SH-SY5Y (cell line): Measurements from ENCODE around the gene RAB11FIP4.

Source experiments
- GATA2 ChIP-seq: IDR thresholded peaks from 2 replicates; pipeline ENCODE4 v1.6.1; 2011; ENCODE audit warnings: mild to moderate bottlenecking, low read depth, low read length
- GATA3 ChIP-seq: IDR thresholded peaks from 2 replicates; pipeline ENCODE4 v1.6.1; 2011; ENCODE audit warnings: low read depth, mild to moderate bottlenecking, low read length, moderate library complexity

DNA sequence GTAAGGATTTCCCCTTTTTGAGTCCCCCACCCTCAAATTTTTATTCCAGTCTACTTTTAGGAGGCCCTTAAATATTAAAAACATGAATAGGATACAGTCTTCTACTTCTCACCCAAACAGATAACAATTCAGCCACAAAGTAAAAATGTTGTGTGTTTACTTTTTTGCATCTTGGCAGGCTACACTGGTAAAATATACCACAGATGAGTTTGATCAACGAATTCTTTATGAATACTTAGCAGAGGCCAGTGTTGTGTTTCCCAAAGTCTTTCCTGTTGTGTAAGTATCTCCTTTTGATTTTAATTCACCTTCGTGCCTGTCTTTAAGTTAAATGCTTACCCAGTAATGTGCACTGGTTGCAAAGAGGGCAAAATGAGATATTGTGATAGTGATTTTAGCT, 34.4 kb upstream of the RAB11FIP4 start:
- TF ChIP-seq GATA2 (no peak), GATA3 (no peak)
